ENCODE data around the gene ANAPC7. TPM values are rescaled to one million over a fixed set of nuclear protein-coding genes. Genes with fewer than 3 reads are reported as not detected.
"Not testable (repeated sequence)": the region's sequence is repeated elsewhere in the genome, so short reads cannot be mapped to it uniquely, and the experiment has no call there.

Gene ANAPC7
- total and polyA plus RNA-seq, 3 experiments from 2014 or later: 26.9 to 67.1 (median 66.7) TPM

- not testable (repeated sequence) for H3K9me3 Mint-ChIP-seq; DNase-seq; H3K27me3 Mint-ChIP-seq; H3K36me3 ChIP-seq (ENCODE audit: insufficient read depth, low read length); H3K27ac Mint-ChIP-seq; H3K27me3 ChIP-seq (ENCODE audit: insufficient read depth, low read length, poor library complexity, severe bottlenecking); H3K27ac ChIP-seq (ENCODE audit: low read depth, low read length); H3K4me3 ChIP-seq (ENCODE audit: low read length); H3K9me3 ChIP-seq (ENCODE audit: low read length)
- Mint-ChIP-seq H3K4me1 (peaks cover 27 to 39% (median 35%) of the 10 kb centered on the region in 3 donors), H3K36me3 (peaks cover 0 to 23% (median 0%) of the 10 kb centered on the region in 3 donors), H3K4me3 (peak overlapping the region in 1 of 7 donors; percentile 100)
- H3K4me1 ChIP-seq (ENCODE audit: insufficient read depth, low read length): peaks cover 21% of the 10 kb centered on the region
- CTCF ChIA-PET: interaction anchor here (1.6 kb wide), 1 partner anchor 26 kb away, joined by 6 read pairs; no protein-coding TSS in a partner anchor
- POLR2A ChIA-PET: interaction anchor here (0.7 kb wide), 1 partner anchor 179 kb away, joined by 5 read pairs; no protein-coding TSS in a partner anchor
Observed at GRCh38 chr12:110405126-110405662, 1.7 kb upstream of the ANAPC7 start.

GRCh38 chr12:110403976-110404682, 621 bp upstream of the ANAPC7 start:
- H3K4me3 ChIP-seq (ENCODE audit: low read length): peak overlapping the region; percentile 82
- peaks cover 21% of the 10 kb centered on the region for H3K4me1 ChIP-seq (ENCODE audit: insufficient read depth, low read length)
- H3K27me3 Mint-ChIP-seq: peaks cover 0 to 2% of the 10 kb centered on the region in 2 donors
- H3K9me3 Mint-ChIP-seq: no peaks in the 10 kb centered on the region
- peaks cover 0 to 30% (median 0%) of the 10 kb centered on the region in 3 donors for H3K36me3 Mint-ChIP-seq
- no peaks in the 10 kb centered on the region for H3K27me3 ChIP-seq (ENCODE audit: insufficient read depth, low read length, poor library complexity, severe bottlenecking)
- peak; percentile 66 to 87 (median 78) for DNase-seq
- peak overlapping the region; percentile 96 to 100 (median 99) for H3K27ac Mint-ChIP-seq
- H3K27ac ChIP-seq (ENCODE audit: low read depth, low read length): peak overlapping the region; percentile 81
- H3K4me3 Mint-ChIP-seq: peak overlapping the region; percentile 99 to 100 (median 100)
- peaks cover 31 to 47% (median 43%) of the 10 kb centered on the region in 3 donors for H3K4me1 Mint-ChIP-seq
- ChIA-PET POLR2A (interaction anchor here (0.6 to 1.0 kb wide), 3 partner anchors 27 to 180 kb away, joined by 5 to 6 read pairs (median 5); no protein-coding TSS in a partner anchor), CTCF (interaction anchor here (1.6 to 3.1 kb wide), 2 partner anchors 27 kb away, joined by 6 to 15 read pairs; no protein-coding TSS in a partner anchor)
- H3K9me3 ChIP-seq (ENCODE audit: low read length): no peaks in the 10 kb centered on the region
- no peaks in the 10 kb centered on the region for H3K36me3 ChIP-seq (ENCODE audit: insufficient read depth, low read length)

DNA sequence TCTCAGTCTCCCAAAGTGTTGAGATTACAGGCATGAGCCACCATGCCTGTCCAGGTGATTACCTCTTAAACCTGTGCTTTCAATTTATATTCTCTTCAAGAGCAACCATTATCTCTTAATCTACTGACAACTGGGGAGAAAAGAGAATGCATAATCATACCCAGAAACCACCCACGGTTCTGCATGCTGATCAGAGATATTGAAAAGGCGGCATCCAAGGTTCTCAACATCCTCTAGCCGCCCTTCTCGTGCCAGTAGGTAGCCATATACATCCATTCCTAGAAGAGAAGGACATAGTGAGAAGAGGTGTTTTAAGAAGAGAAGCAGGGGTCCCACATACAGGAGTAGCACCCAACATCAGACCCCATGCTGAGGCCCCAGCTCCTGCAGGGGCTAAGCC, 20.8 kb downstream of the ANAPC7 start:
- H3K27me3 ChIP-seq (ENCODE audit: insufficient read depth, low read length, poor library complexity, severe bottlenecking): no peaks in the 10 kb centered on the region
- Mint-ChIP-seq H3K9me3 (no peaks in the 10 kb centered on the region), H3K27me3 (no peaks in the 10 kb centered on the region), H3K4me3 (no peak overlapping the region), H3K27ac (peak overlapping the region in 4 of 8 donors; percentile 12 to 57 (median 26)), H3K36me3 (peaks cover 6 to 76% (median 30%) of the 10 kb centered on the region in 3 donors), H3K4me1 (peaks cover 2 to 11% (median 4%) of the 10 kb centered on the region in 3 donors)
- no peaks in the 10 kb centered on the region for H3K4me1 ChIP-seq (ENCODE audit: insufficient read depth, low read length)
- H3K36me3 ChIP-seq (ENCODE audit: insufficient read depth, low read length): peaks cover 32% of the 10 kb centered on the region
- POLR2A ChIA-PET: no interaction called here
- H3K4me3 ChIP-seq (ENCODE audit: low read length): no peak overlapping the region
- no peaks in the 10 kb centered on the region for H3K9me3 ChIP-seq (ENCODE audit: low read length)
- CTCF ChIA-PET: no interaction called here
- no peak for DNase-seq
- H3K27ac ChIP-seq (ENCODE audit: low read depth, low read length): no peak overlapping the region

DNA sequence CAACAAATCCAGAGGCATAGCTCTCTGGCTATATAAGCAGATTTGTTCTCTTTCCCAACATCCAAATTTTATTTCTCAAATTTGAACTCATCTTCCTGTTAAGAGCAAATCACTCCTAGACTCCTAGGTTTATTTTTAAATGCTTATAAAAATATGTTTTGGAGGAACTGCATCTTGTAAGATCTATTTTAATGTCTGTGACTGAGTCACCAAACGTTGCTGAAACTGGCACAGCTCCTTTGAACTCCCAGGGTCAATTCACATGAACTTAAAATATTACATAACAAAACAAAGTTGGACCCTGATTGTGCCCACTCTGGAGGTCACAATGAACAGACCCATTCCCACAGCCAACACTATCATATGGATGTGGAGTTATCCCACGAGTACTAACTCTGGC, 23.9 kb downstream of the ANAPC7 start:
- DNase-seq: no peak
- Mint-ChIP-seq H3K4me3 (no peak overlapping the region), H3K27ac (no peak overlapping the region), H3K4me1 (peaks cover under 1 to 3% (median 2%) of the 10 kb centered on the region in 3 donors), H3K9me3 (no peaks in the 10 kb centered on the region), H3K36me3 (peaks cover 6 to 75% (median 37%) of the 10 kb centered on the region in 3 donors), H3K27me3 (no peaks in the 10 kb centered on the region)
- Histone ChIP-seq H3K9me3 (ENCODE audit: low read length) (no peaks in the 10 kb centered on the region), H3K4me3 (ENCODE audit: low read length) (no peak overlapping the region), H3K27me3 (ENCODE audit: insufficient read depth, low read length, poor library complexity, severe bottlenecking) (no peaks in the 10 kb centered on the region), H3K4me1 (ENCODE audit: insufficient read depth, low read length) (no peaks in the 10 kb centered on the region), H3K36me3 (ENCODE audit: insufficient read depth, low read length) (peaks cover 48% of the 10 kb centered on the region), H3K27ac (ENCODE audit: low read depth, low read length) (no peak overlapping the region)
- ChIA-PET CTCF (interaction anchor here (1.8 kb wide), 1 partner anchor 52 kb away, joined by 8 read pairs; no protein-coding TSS in a partner anchor), POLR2A (no interaction called here)

DNA sequence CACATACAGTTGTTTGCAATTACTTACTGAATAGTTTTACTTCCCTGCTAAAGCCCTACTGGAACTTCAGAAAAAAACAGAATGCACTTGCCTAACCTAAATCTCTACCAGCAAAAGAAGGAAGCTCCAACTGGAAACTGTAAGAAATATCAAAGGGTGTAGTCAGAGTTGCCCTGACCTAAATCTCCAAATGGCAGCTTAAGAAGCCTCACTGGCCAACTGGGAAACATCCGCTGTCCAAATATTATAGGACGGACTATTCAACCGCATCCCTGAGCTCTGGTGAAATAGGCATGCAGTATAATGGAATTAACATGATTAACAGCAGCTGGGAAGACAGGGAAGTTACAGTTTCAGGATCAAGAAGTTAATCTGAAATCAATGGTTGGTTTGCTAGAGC, 24.3 kb downstream of the ANAPC7 start:
- H3K27ac Mint-ChIP-seq: peak overlapping the region in 3 of 8 donors; percentile 23 to 81 (median 37)
- H3K36me3 Mint-ChIP-seq: peaks cover 6 to 77% (median 39%) of the 10 kb centered on the region in 3 donors
- POLR2A ChIA-PET: no interaction called here

GRCh38 chr12:110378131-110378790, 25.2 kb downstream of the ANAPC7 start:
- H3K4me3 ChIP-seq (ENCODE audit: low read length); H3K27ac ChIP-seq (ENCODE audit: low read depth, low read length); H3K9me3 Mint-ChIP-seq; H3K9me3 ChIP-seq (ENCODE audit: low read length); DNase-seq; H3K27me3 Mint-ChIP-seq; H3K4me1 Mint-ChIP-seq; H3K27me3 ChIP-seq (ENCODE audit: insufficient read depth, low read length, poor library complexity, severe bottlenecking); H3K4me1 ChIP-seq (ENCODE audit: insufficient read depth, low read length); H3K4me3 Mint-ChIP-seq; POLR2A ChIA-PET: not testable (repeated sequence)
- peaks cover 52% of the 10 kb centered on the region for H3K36me3 ChIP-seq (ENCODE audit: insufficient read depth, low read length)
- Mint-ChIP-seq H3K36me3 (peaks cover 6 to 85% (median 39%) of the 10 kb centered on the region in 3 donors), H3K27ac (peak overlapping the region in 1 of 8 donors; percentile 17)
- CTCF ChIA-PET: interaction anchor here (1.4 to 1.8 kb wide), 2 partner anchors 9 to 53 kb away, joined by 3 to 8 read pairs; no protein-coding TSS in a partner anchor

More for the DNA sequence above, 24.3 kb downstream of the ANAPC7 start:
- CTCF ChIA-PET: interaction anchor here (1.4 to 1.8 kb wide), 2 partner anchors 10 to 52 kb away, joined by 3 to 8 read pairs; no protein-coding TSS in a partner anchor
- Mint-ChIP-seq H3K27me3 (no peaks in the 10 kb centered on the region), H3K9me3 (no peaks in the 10 kb centered on the region), H3K4me1 (no peaks in the 10 kb centered on the region), H3K4me3 (no peak overlapping the region)
- Histone ChIP-seq H3K27me3 (ENCODE audit: insufficient read depth, low read length, poor library complexity, severe bottlenecking) (no peaks in the 10 kb centered on the region), H3K4me1 (ENCODE audit: insufficient read depth, low read length) (no peaks in the 10 kb centered on the region), H3K27ac (ENCODE audit: low read depth, low read length) (no peak overlapping the region), H3K4me3 (ENCODE audit: low read length) (no peak overlapping the region), H3K9me3 (ENCODE audit: low read length) (no peaks in the 10 kb centered on the region), H3K36me3 (ENCODE audit: insufficient read depth, low read length) (peaks cover 52% of the 10 kb centered on the region)
- no peak for DNase-seq

- H3K9me3 Mint-ChIP-seq: no peaks in the 10 kb centered on the region
Observed at GRCh38 chr12:110373962-110374611, 29.4 kb downstream of the ANAPC7 start.

More at GRCh38 chr12:110373962-110374611, 29.4 kb downstream of the ANAPC7 start:
- ChIA-PET POLR2A (interaction anchor here (0.5 kb wide), 1 partner anchor 1698 kb away, joined by 3 read pairs; no protein-coding TSS in a partner anchor), CTCF (no interaction called here)
- Mint-ChIP-seq H3K27me3 (no peaks in the 10 kb centered on the region), H3K4me3 (no peak overlapping the region), H3K36me3 (peaks cover 0 to 68% (median 25%) of the 10 kb centered on the region in 3 donors), H3K4me1 (peaks cover 0 to 9% (median 8%) of the 10 kb centered on the region in 3 donors), H3K27ac (peak overlapping the region in 1 of 8 donors; percentile 17)
- H3K27me3 ChIP-seq (ENCODE audit: insufficient read depth, low read length, poor library complexity, severe bottlenecking): no peaks in the 10 kb centered on the region
- no peaks in the 10 kb centered on the region for H3K9me3 ChIP-seq (ENCODE audit: low read length)
- DNase-seq: no peak
- H3K4me1 ChIP-seq (ENCODE audit: insufficient read depth, low read length): no peaks in the 10 kb centered on the region
- H3K27ac ChIP-seq (ENCODE audit: low read depth, low read length): no peak overlapping the region
- peaks cover 27% of the 10 kb centered on the region for H3K36me3 ChIP-seq (ENCODE audit: insufficient read depth, low read length)
- H3K4me3 ChIP-seq (ENCODE audit: low read length): no peak overlapping the region

Measured in CD8-positive, alpha-beta memory T cell (primary cell).